ENCODE data around the gene OLFM3. TPM values are rescaled to one million over a fixed set of nuclear protein-coding genes. Genes with fewer than 3 reads are reported as not detected.

Gene OLFM3
- not detected in 2 replicates for total RNA-seq

DNA sequence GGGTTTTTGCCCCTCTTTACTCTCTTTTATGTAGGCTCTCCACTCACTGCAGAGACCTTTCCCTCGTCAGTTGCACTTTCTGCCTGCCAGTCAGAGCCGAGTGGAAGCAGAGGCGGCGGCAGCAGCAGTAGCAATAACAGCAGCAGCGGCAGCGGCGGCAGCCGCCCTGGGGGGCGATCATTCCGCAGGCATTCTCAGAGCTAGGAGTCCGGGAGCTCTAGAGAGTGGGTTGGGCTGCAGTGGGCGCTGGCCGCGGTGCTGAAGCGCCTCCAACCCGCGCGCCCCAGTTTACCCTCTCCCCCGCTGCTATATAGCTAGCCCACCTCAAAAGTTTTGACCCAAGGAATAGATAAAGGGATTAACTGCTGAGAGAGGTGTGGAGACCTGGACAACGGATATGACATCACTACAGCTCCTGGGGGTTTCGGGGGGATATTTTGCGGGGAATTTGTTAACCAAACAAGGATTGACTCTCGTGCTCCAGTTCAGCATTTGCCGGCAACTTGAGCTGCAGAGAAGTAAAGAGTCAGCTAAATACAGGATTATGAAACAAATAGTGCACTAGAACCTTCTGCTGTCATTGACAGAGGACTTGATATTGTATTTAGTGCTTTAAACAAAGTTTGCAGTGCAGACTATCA lies at the start of gene OLFM3:
OLFM3 (minus strand) TSS at position 102 of the 641 bp plus-strand sequence.

Small RNAs within 50 kb of the gene (small RNA-seq; reads per million reads assigned to genes)
- not detected for gene RNU6-352P
